ENCODE results near the gene EEF1G.
"Not testable (repeated sequence)": the region's sequence is repeated elsewhere in the genome, so short reads cannot be mapped to it uniquely, and the experiment has no call there.

The EEF1G gene

DNA sequence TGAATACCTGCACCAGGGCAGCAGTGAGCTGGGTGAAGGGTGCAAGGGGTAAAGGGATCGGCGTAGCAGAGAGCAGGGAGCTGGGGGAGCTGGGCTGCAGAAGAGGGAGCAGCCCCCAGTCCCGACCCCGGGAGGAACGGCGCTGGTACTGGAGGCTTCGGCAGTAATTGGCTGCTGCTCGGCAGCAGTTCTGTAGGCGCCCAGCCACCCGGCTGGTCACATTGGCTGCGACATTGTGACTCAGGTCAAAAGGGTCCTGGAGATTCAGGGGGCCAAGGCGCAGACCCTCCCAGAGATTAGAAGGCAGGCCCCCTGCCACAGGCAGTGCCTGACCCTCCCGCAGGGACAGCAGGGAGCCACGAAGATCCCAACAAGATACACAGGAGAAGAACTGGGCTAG, 2.1 kb upstream of the EEF1G start:
- Mint-ChIP-seq H3K36me3 (ENCODE audit: low read depth) (peaks cover 47% of the 10 kb centered on the region), H3K27ac (peak overlapping the region; percentile 43), H3K9me3 (no peaks in the 10 kb centered on the region), H3K27me3 (no peaks in the 10 kb centered on the region), H3K4me1 (peaks cover 41% of the 10 kb centered on the region), H3K4me3 (peak overlapping the region; percentile 99)
- DNase-seq (no peak), ATAC-seq (no peak)

DNA sequence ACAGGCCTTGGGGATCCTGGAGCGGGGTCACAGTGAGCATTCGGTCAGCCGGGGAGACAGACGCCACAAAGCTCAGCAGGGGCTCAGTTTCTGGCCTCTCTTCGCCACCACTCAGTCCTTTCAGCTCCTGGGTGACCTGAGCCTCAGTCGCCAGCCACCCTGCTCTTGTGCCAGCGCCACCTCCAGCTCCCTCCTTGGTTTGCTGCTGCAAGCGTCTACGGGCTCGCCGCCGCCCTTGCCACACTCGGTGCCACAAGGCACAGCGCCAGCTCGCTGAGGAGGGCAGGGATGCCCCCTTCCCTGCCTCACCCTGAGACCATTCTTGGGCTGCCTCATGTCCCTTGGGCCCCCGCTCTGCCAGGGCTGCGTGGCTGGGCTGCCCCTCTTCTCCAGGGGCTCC, 1.5 kb upstream of the EEF1G start:
- Mint-ChIP-seq H3K36me3 (ENCODE audit: low read depth) (peaks cover 52% of the 10 kb centered on the region), H3K9me3 (no peaks in the 10 kb centered on the region), H3K4me1 (peaks cover 47% of the 10 kb centered on the region), H3K27me3 (no peaks in the 10 kb centered on the region), H3K4me3 (peak overlapping the region; percentile 99), H3K27ac (peak overlapping the region; percentile 98)
- ATAC-seq (no peak), DNase-seq (no peak)

DNA sequence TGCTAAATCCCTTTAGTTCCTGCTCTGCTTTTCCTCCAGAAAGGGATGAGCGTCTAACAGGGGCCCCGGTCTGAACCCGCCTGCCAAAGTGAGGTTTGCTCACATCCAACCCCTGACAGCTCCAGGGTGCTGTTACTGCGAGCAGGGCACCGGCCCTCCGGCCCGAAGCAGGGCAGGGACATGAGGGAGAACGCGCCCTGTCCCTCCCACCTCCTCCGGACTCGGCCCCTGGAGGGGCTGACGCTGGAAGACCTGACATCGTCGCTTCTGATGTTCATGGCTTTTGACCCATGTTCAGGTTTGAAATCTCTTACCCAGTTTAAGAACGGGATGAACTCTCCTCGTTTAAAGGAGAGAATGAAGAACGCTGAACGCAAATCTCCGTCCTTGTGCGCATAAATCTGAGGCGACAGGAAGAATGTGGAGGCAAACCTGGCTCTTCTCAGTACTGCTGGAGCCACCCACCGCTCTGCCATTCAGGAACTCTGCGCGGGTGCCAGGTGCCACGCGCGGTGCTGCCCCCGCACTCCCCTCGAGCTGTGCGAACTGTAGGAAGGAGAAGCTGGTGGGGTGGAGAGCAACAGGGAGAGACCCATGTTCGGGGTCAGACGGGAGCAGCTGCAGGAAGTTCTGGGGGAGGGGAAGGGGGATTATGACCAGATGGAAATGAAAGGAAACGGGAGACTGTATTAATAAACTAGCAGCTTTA, 826 bp upstream of the EEF1G start:
- ATAC-seq (peak; percentile 9), DNase-seq (peak; percentile 21)
- Mint-ChIP-seq H3K4me3 (peak overlapping the region; percentile 99), H3K27ac (peak overlapping the region; percentile 98), H3K27me3 (no peaks in the 10 kb centered on the region), H3K36me3 (ENCODE audit: low read depth) (peaks cover 59% of the 10 kb centered on the region), H3K9me3 (no peaks in the 10 kb centered on the region), H3K4me1 (peaks cover 54% of the 10 kb centered on the region)

DNA sequence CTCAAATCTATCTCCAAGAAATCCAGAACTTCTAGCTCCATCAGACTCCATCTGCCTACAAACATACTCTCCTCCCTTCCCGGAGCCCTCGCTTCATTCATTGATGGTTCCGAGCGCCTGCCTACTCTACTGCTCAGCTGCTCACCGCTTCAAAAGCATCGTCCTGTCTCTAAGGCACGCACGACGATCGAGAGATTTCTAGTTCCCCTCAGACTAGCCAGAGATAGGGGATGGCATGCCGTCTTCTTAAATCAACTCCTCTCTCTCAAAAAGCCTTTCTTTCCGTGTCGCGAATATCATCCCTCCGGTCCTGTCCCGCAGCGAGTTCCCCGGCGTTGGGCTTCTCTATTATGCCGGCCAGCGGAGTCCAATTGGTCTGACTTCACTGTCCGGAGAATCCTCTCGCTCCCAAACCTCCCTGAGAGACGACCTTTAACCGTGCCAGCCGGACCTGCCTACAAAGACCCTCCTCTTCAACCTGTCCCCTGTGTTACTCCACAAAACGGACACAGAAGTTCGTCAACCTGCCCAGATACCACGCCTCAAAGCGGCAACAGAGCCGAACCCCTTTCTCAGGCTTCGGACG, 592 bp downstream of the EEF1G start:
- no peak for ATAC-seq
- peaks cover 66% of the 10 kb centered on the region for H3K36me3 Mint-ChIP-seq (ENCODE audit: low read depth)
- no peaks in the 10 kb centered on the region for H3K27me3 Mint-ChIP-seq
- peaks cover 60% of the 10 kb centered on the region for H3K4me1 Mint-ChIP-seq
- DNase-seq = no peak
- peak overlapping the region; percentile 98 for H3K27ac Mint-ChIP-seq
- no peaks in the 10 kb centered on the region for H3K9me3 Mint-ChIP-seq
- peak overlapping the region; percentile 99 for H3K4me3 Mint-ChIP-seq

DNA sequence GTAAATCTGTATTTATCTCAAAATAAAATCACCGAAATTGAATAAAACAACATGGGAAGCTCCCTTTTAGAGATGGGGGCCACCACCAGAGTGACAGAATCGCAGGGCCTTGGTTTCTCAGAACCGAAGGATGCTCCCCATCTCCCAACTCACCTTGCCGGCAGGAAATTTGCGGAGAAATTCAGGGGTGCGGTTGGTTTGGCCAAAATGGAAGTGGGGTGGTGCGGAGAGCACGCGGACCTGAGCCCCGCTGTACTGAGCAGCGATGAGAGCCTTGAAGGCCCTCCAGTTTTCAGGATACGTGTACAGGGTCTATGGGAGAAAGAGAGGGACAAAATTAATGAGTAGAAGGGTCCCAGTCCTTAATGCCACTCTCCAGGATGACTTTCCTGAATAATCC, 1.3 kb downstream of the EEF1G start:
- Mint-ChIP-seq H3K36me3 (ENCODE audit: low read depth) (peaks cover 68% of the 10 kb centered on the region), H3K4me3 (peak overlapping the region; percentile 99)
- ATAC-seq = no peak

DNA sequence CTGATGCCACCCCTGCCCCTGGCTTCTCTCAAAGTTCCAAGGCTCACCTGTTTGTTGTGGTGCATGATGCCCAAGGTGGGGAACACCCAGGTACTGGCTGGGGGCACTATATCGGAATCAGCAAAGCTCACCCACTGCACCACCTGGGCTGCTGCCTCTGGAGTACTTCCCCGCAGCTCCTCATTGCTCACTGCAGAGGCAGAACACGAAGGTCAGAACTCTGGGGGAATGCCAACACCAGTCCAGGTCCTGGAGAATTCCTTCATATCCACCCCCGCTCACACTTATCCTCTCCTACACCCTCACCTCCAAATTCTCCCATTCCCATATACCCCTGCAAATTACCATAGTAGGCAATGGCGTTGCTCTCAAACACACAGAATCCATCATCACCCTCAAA, 2.2 kb downstream of the EEF1G start:
- peaks cover 72% of the 10 kb centered on the region for H3K4me1 Mint-ChIP-seq
- not testable (repeated sequence) for H3K27me3 Mint-ChIP-seq, DNase-seq, H3K9me3 Mint-ChIP-seq, ATAC-seq
- peak overlapping the region; percentile 99 for H3K4me3 Mint-ChIP-seq
- H3K27ac Mint-ChIP-seq = peak overlapping the region; percentile 98
- peaks cover 76% of the 10 kb centered on the region for H3K36me3 Mint-ChIP-seq (ENCODE audit: low read depth)

More for the DNA sequence above, 1.3 kb downstream of the EEF1G start:
- peak overlapping the region; percentile 98 for H3K27ac Mint-ChIP-seq
- DNase-seq = no peak
- H3K27me3 Mint-ChIP-seq = no peaks in the 10 kb centered on the region
- H3K4me1 Mint-ChIP-seq = peaks cover 62% of the 10 kb centered on the region
- H3K9me3 Mint-ChIP-seq = no peaks in the 10 kb centered on the region

DNA sequence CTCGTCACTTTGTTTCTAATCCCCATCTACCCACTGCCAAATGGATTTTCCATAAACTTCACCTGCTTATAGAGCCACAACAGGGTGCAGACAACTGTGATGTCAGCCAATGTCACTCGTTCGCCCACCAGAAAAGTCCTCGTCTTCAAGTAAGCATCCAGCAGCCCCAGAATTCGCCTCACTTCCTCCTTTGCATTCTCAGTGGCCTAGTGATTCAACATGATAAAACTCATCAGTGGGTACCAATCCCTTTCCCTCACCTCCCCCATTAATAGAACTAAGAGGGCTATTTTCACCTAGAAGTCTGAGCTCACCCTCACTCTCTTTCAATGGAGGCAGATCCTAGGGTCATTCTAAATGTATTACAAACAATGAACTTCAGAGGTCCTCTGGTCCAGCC, 2.8 kb downstream of the EEF1G start:
- not testable (repeated sequence) for H3K9me3 Mint-ChIP-seq, ATAC-seq, DNase-seq, H3K27me3 Mint-ChIP-seq
- Mint-ChIP-seq H3K4me1 (peaks cover 77% of the 10 kb centered on the region), H3K4me3 (peak overlapping the region; percentile 99), H3K27ac (peak overlapping the region; percentile 98), H3K36me3 (ENCODE audit: low read depth) (peaks cover 80% of the 10 kb centered on the region)

DNA sequence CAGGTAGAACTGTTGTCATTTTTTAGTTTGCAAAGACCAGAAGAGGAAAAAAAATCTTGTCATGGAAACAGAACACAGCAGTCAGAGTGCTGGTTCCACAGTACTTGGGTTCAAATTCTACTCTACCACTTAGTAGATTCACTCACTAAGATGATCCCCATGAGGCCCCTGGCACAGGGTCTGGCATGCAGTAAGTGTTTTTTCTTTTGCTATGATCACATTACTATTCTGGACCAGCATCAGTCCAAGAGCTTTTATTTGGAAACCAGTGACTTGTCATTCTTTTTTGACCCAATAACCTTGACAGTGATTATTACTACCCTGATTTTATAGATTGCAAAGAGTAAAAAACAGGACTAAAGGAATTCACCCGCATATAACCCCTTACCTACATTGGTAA, 4.1 kb downstream of the EEF1G start:
- Mint-ChIP-seq H3K4me1 (peaks cover 78% of the 10 kb centered on the region), H3K27me3 (no peaks in the 10 kb centered on the region), H3K36me3 (ENCODE audit: low read depth) (peaks cover 87% of the 10 kb centered on the region), H3K27ac (peak overlapping the region; percentile 98), H3K9me3 (no peaks in the 10 kb centered on the region), H3K4me3 (peak overlapping the region; percentile 99)
- ATAC-seq (no peak), DNase-seq (no peak)

DNA sequence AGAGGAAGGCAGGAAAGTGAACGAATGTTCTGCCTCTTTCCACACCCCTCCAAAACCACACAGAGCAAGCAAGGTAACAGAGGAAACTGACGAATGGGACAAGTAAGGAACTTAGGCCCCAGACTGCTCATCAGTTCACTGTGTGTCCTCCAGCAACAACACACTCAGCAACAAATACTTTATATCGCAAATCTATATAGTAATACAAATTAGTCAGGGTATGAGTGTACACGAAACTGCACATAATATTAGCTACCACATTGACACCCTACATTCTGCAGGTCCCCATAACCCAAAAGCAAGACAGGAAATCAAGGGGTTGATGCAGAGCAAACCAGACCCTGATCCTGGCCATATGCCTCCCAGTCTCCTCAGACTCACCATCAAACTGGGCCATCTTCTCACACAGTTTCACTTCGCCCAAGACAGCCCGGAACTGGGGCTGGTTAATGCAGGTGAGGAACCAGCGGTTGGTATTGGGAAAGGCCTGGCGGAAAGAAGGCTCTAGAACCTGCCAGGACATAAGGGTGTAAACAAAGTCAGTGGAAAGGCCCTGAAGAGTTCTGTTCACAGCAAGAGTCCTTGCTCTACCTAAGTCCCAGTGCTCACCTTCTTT, 6.6 kb downstream of the EEF1G start:
- ATAC-seq (no peak), DNase-seq (no peak)
- peak overlapping the region; percentile 41 for H3K4me3 Mint-ChIP-seq
- H3K4me1 Mint-ChIP-seq = peaks cover 71% of the 10 kb centered on the region
- H3K9me3 Mint-ChIP-seq = no peaks in the 10 kb centered on the region
- H3K27ac Mint-ChIP-seq = peak overlapping the region; percentile 66
- H3K36me3 Mint-ChIP-seq (ENCODE audit: low read depth) = peaks cover 80% of the 10 kb centered on the region
- no peaks in the 10 kb centered on the region for H3K27me3 Mint-ChIP-seq

- no peak for ATAC-seq
- no peaks in the 10 kb centered on the region for H3K27me3 Mint-ChIP-seq
- peaks cover 77% of the 10 kb centered on the region for H3K36me3 Mint-ChIP-seq (ENCODE audit: low read depth)
- no peaks in the 10 kb centered on the region for H3K9me3 Mint-ChIP-seq
- no peak for DNase-seq
- peak overlapping the region; percentile 33 for H3K27ac Mint-ChIP-seq
- no peak overlapping the region for H3K4me3 Mint-ChIP-seq
- H3K4me1 Mint-ChIP-seq = peaks cover 69% of the 10 kb centered on the region
Observed at GRCh38 chr11:62566247-62566646, 7.4 kb downstream of the EEF1G start.

- Mint-ChIP-seq H3K9me3 (no peaks in the 10 kb centered on the region), H3K27me3 (no peaks in the 10 kb centered on the region), H3K36me3 (ENCODE audit: low read depth) (peaks cover 77% of the 10 kb centered on the region), H3K4me1 (peaks cover 69% of the 10 kb centered on the region), H3K4me3 (no peak overlapping the region), H3K27ac (peak overlapping the region; percentile 23)
- no peak for ATAC-seq
- DNase-seq = no peak
Observed at GRCh38 chr11:62565100-62565802, 8.4 kb downstream of the EEF1G start.

- ATAC-seq, H3K9me3 Mint-ChIP-seq, DNase-seq, H3K27me3 Mint-ChIP-seq, H3K4me3 Mint-ChIP-seq: not testable (repeated sequence)
- H3K4me1 Mint-ChIP-seq = peaks cover 82% of the 10 kb centered on the region
- H3K36me3 Mint-ChIP-seq (ENCODE audit: low read depth) = peaks cover 79% of the 10 kb centered on the region
- H3K27ac Mint-ChIP-seq = peak overlapping the region; percentile 71
Observed at GRCh38 chr11:62561677-62562230, 11.9 kb downstream of the EEF1G start.

DNA sequence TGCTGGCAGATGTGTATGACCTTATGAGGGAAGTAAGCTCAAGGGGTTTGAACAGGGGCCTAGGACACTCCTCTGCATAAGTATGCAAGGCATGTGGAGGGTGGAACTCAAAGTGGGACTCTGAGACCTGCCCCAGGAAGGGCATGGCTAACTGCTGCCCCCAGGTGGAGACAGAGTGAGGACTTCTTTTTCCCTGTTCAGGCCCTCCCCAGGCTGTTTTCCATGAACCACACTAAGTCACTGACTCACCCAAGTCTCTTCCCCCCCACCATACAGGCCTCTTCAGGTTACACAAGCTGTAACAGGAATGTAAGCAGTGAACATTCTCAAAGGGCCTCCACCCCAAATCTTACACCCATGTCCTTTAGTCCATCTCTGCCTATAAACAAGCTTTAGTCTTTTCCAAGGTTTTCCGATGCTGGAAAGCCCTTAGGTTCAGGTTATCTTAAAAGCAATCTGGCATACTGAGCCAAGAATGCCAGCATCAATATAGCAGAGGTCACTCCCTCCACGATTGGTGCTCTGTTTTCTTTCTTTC, 13.1 kb downstream of the EEF1G start:
- Mint-ChIP-seq H3K27ac (peak overlapping the region; percentile 26), H3K9me3 (no peaks in the 10 kb centered on the region), H3K36me3 (ENCODE audit: low read depth) (peaks cover 74% of the 10 kb centered on the region), H3K4me1 (peaks cover 82% of the 10 kb centered on the region), H3K4me3 (no peak overlapping the region), H3K27me3 (no peaks in the 10 kb centered on the region)
- peak; percentile 42 for ATAC-seq
- DNase-seq = peak; percentile 79

DNA sequence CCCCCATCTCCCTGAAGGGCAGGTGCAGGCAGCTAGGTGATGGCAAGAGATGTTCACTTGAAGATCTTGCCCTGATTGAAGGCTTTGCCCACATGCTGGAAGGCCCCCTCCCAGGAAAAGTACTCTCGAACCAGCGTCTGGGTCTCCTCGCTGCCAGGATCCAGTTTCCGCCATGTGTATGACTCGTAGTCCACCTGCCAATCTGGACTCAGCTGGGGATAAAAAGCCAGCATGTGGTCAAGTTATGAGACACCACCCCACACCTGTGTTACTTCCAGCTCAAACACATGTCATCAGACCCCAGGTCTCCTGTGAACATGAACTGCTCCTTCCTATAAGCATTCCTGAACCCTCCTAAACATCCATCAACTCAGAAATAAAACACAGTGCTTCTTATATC, 14.1 kb downstream of the EEF1G start:
- H3K4me3 Mint-ChIP-seq, DNase-seq, ATAC-seq, H3K27me3 Mint-ChIP-seq, H3K9me3 Mint-ChIP-seq: not testable (repeated sequence)
- Mint-ChIP-seq H3K27ac (peak overlapping the region; percentile 26), H3K4me1 (peaks cover 86% of the 10 kb centered on the region), H3K36me3 (ENCODE audit: low read depth) (peaks cover 69% of the 10 kb centered on the region)
